Measurements from ENCODE around the gene STAM2.
"Not testable (repeated sequence)": the region's sequence is repeated elsewhere in the genome, so short reads cannot be mapped to it uniquely, and the experiment has no call there.

Gene STAM2

GRCh38 chr2:152162141-152162540, 13.4 kb downstream of the STAM2 start:
- no peak for DNase-seq (ENCODE audit: low read depth)
- TF ChIP-seq CTCF (IDR thresholded peaks at IDR 0.05; ENCODE audit: low read depth, low read length, missing control alignments) = no peak
- H3K4me3 ChIP-seq (ENCODE audit: low read depth, low read length) = no peak overlapping the region
- in situ Hi-C loops (cut with HindIII; ENCODE audit: low sequenced_read_pairs) = no loop called here

GRCh38 chr2:152161598-152161997, 14.0 kb downstream of the STAM2 start:
- DNase-seq (ENCODE audit: low read depth) = no peak
- TF ChIP-seq CTCF (IDR thresholded peaks at IDR 0.05; ENCODE audit: low read depth, low read length, missing control alignments) = no peak
- H3K4me3 ChIP-seq (ENCODE audit: low read depth, low read length) = no peak overlapping the region
- in situ Hi-C loops (cut with HindIII; ENCODE audit: low sequenced_read_pairs) = no loop called here

- in situ Hi-C loops (cut with HindIII; ENCODE audit: low sequenced_read_pairs); DNase-seq (ENCODE audit: low read depth); H3K4me3 ChIP-seq (ENCODE audit: low read depth, low read length): not testable (repeated sequence)
Measured at GRCh38 chr2:152160378-152160777, 15.2 kb downstream of the STAM2 start.

GRCh38 chr2:152157253-152157652, 18.3 kb downstream of the STAM2 start:
- no peak for DNase-seq (ENCODE audit: low read depth)
- no peak for TF ChIP-seq CTCF (IDR thresholded peaks at IDR 0.05; ENCODE audit: low read depth, low read length, missing control alignments)
- no peak overlapping the region for H3K4me3 ChIP-seq (ENCODE audit: low read depth, low read length)
- in situ Hi-C loops (cut with HindIII; ENCODE audit: low sequenced_read_pairs) = no loop called here

GRCh38 chr2:152155209-152155608, 20.4 kb downstream of the STAM2 start:
- in situ Hi-C loops (cut with HindIII; ENCODE audit: low sequenced_read_pairs) = no loop called here
- DNase-seq (ENCODE audit: low read depth) = no peak
- H3K4me3 ChIP-seq (ENCODE audit: low read depth, low read length) = no peak overlapping the region
- no peak for TF ChIP-seq CTCF (IDR thresholded peaks at IDR 0.05; ENCODE audit: low read depth, low read length, missing control alignments)

- in situ Hi-C loops (cut with HindIII; ENCODE audit: low sequenced_read_pairs) = no loop called here
- no peak for TF ChIP-seq CTCF (IDR thresholded peaks at IDR 0.05; ENCODE audit: low read depth, low read length, missing control alignments)
- DNase-seq (ENCODE audit: low read depth) = no peak
- H3K4me3 ChIP-seq (ENCODE audit: low read depth, low read length) = no peak overlapping the region
Measured at GRCh38 chr2:152154462-152154861, 21.1 kb downstream of the STAM2 start.

- peak; percentile 1 for DNase-seq (ENCODE audit: low read depth)
- no peak overlapping the region for H3K4me3 ChIP-seq (ENCODE audit: low read depth, low read length)
- in situ Hi-C loops (cut with HindIII; ENCODE audit: low sequenced_read_pairs) = no loop called here
- no peak for TF ChIP-seq CTCF (IDR thresholded peaks at IDR 0.05; ENCODE audit: low read depth, low read length, missing control alignments)
Measured at GRCh38 chr2:152134488-152135280, 40.9 kb downstream of the STAM2 start.

Measured in astrocyte of the cerebellum (primary cell).